ENCODE results near the gene PHC3.

Gene PHC3

DNA sequence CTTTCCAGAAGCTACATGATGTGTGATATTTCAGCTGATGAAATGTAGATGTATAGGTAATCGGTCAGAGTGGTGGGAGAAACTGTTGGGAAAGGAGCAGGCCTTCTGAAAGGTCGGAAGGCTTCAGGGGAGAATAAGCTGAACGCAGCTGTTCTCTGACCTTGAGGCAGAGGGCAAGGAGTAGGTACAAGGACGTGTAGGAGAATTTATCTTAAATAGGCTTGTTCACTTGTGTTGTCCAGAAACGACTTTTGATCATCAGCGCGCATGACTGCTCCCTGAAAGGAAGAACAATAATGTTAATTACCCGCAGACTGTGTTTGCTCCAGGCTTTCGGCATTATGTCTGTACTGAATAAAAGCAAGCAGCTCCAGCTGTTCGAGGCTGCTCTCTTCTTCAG is 104.2 kb downstream of the PHC3 start:
- H3K4me3 ChIP-seq (ENCODE audit: low read depth, low read length) = no peak overlapping the region
- DNase-seq (ENCODE audit: low read depth) = no peak
- TF ChIP-seq, protein P1, sequence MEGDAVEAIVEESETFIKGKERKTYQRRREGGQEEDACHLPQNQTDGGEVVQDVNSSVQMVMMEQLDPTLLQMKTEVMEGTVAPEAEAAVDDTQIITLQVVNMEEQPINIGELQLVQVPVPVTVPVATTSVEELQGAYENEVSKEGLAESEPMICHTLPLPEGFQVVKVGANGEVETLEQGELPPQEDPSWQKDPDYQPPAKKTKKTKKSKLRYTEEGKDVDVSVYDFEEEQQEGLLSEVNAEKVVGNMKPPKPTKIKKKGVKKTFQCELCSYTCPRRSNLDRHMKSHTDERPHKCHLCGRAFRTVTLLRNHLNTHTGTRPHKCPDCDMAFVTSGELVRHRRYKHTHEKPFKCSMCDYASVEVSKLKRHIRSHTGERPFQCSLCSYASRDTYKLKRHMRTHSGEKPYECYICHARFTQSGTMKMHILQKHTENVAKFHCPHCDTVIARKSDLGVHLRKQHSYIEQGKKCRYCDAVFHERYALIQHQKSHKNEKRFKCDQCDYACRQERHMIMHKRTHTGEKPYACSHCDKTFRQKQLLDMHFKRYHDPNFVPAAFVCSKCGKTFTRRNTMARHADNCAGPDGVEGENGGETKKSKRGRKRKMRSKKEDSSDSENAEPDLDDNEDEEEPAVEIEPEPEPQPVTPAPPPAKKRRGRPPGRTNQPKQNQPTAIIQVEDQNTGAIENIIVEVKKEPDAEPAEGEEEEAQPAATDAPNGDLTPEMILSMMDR (IDR thresholded peaks at IDR 0.05; ENCODE audit: low read depth, low read length, missing control alignments) = no peak
- in situ Hi-C loops (cut with HindIII; ENCODE audit: low sequenced_read_pairs) = no loop called here

DNA sequence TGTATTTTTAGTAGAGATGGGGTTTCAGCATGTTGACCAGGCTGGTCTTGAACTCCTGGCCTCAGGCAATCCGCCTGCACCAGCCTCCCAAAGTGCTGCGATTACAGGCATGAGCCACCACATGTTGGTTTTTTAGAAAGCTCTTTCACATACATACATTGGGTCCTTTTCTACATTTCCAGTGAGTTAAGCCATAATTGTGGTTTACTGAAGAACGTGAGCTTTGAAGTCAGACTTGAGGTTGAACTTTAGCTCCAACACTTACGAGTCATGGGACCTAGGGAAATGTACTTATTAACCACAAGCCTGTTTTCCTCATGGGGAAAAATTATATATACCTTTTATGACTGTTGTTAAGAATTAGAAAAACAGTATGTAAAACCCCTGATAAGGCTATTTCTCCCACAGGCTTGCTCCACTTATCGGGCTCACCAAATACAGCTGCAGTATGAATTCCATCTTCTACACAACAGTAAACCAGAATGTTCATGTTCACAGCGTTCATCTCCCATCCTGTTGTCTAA is 104.8 kb downstream of the PHC3 start:
- in situ Hi-C loops (cut with HindIII; ENCODE audit: low sequenced_read_pairs) = no loop called here
- no peak overlapping the region for H3K4me3 ChIP-seq (ENCODE audit: low read depth, low read length)
- TF ChIP-seq, protein P1 (IDR thresholded peaks at IDR 0.05; ENCODE audit: low read depth, low read length, missing control alignments) = no peak
- peak; percentile 45 for DNase-seq (ENCODE audit: low read depth)

DNA sequence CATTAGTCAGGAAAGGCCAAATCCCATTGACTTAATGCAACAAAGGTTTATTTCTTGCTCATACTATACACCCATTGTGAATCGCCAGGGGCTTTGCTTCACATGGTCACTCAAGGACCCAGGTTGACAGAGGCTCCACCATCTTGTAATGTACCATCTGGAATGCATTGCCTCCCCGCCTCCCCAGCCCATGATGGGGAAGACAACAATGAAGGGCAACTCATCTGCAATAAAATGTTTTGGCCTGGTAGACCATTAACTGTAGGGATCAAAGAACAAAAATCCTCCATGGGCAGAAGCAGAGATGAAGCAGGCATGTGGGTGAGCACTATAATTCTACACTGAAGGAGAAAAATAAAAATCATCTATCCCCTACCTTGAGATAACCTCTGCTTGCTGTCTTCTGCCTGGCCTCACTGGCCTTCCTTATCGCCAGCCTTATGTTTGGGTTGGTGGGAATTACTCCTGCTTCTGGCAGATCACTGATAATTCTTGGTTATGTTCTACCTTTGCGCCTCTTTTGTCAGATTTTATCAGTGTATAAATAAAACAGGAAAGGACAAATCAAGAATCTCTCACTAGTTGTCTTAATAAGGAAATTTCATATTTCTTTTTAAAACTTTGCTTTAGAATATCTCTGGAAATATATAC is 106.0 kb downstream of the PHC3 start:
- no peak for DNase-seq (ENCODE audit: low read depth)
- TF ChIP-seq, protein P1 (IDR thresholded peaks at IDR 0.05; ENCODE audit: low read depth, low read length, missing control alignments) = no peak
- H3K4me3 ChIP-seq (ENCODE audit: low read depth, low read length) = no peak overlapping the region
- in situ Hi-C loops (cut with HindIII; ENCODE audit: low sequenced_read_pairs) = no loop called here

DNA sequence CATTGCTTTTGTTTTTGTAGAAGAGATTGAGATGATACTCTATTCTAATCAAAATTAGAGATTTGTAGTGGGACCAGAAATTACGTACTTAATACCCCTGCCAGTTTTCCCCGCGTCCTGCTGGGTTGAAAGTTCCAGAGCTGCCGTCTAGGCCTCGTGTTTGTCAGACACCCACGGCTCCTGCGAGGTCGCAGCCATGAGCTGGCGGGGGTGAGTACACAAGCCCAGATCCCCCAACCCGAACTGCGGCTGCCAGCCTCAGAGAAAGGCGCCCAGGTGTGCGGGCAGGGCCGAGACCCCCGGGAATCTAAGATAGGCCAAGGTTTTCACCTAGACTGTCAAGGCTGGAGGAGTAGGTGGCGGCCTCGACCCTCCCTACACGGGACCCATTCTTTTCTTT is 117.4 kb downstream of the PHC3 start:
- no peak overlapping the region for H3K4me3 ChIP-seq (ENCODE audit: low read depth, low read length)
- in situ Hi-C loops (cut with HindIII; ENCODE audit: low sequenced_read_pairs) = no loop called here
- DNase-seq (ENCODE audit: low read depth) = no peak
- TF ChIP-seq, protein P1 (IDR thresholded peaks at IDR 0.05; ENCODE audit: low read depth, low read length, missing control alignments) = no peak

DNA sequence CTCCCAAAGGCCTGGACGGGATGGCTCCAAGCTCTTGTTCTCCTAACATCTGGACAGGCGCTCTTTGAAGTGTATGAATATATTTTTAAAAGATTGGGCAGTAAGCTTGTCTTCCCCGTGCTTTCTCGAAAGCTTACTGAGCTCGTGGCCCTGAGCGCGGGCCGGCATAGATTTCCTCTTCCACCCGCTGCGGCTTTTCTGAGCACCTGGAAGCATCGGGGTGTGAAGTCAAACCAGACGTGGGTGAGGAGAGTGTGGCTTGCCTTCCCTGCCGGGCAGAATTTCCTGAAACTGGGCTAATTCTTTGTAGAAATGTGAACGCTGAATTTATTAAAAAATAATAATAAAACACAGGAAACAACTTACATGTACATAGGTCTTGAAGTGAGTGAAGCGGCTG is 117.8 kb downstream of the PHC3 start:
- in situ Hi-C loops (cut with HindIII; ENCODE audit: low sequenced_read_pairs) = no loop called here
- no peak for DNase-seq (ENCODE audit: low read depth)
- TF ChIP-seq, protein P1 (IDR thresholded peaks at IDR 0.05; ENCODE audit: low read depth, low read length, missing control alignments) = no peak
- no peak overlapping the region for H3K4me3 ChIP-seq (ENCODE audit: low read depth, low read length)

DNA sequence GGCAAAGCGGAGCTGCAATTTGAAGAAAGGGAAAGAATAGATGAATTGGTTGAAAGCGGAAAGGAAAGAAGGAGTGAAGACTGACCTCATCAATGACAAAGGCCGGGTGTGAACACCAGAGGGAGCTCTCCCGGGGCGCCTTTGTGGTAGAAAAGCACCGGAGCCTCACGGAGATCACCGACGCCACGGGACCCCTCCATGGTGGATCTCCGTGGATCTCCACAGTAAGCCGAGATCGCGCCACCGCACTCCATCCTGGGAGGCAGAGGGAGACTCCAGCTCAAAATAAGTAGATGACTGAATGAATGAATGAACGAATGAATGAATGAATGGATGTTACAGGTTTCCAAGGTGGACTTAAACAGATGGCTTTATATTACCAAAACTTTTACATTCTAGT is 118.8 kb downstream of the PHC3 start:
- in situ Hi-C loops (cut with HindIII; ENCODE audit: low sequenced_read_pairs) = no loop called here
- DNase-seq (ENCODE audit: low read depth) = no peak
- TF ChIP-seq, protein P1 (IDR thresholded peaks at IDR 0.05; ENCODE audit: low read depth, low read length, missing control alignments) = no peak
- H3K4me3 ChIP-seq (ENCODE audit: low read depth, low read length) = no peak overlapping the region
